Measurements from ENCODE around the gene DTHD1.

DNA sequence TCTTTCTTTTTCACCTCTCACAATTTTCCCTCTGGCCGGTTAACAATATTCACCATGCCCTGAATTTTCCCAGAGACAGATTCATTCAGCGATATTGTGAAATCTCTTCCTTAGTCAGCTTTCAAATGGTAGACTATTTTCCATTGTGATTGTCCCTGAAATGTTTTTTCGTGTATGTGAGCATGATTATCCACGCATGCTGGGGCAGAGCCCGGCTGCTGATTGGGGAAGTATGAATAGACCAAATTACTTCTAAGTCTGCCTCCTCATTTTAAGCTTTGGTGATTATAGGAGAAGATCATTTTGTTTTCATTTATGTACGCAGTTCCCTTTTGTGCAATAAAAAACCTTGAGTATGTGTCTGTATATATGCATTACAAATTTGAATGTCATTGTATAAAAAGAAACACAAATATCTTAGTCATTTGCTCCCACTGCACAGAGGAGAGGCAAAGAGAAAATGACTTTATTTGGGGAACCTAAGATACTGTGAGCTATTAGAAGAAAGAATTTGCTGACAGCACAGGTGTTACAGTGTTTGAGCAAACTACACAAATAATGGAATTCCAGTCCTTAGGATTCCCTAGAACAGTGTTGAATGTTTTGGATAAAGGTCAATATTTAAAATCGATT, 11.3 kb downstream of the DTHD1 start:
- TF ChIP-seq, protein P1, sequence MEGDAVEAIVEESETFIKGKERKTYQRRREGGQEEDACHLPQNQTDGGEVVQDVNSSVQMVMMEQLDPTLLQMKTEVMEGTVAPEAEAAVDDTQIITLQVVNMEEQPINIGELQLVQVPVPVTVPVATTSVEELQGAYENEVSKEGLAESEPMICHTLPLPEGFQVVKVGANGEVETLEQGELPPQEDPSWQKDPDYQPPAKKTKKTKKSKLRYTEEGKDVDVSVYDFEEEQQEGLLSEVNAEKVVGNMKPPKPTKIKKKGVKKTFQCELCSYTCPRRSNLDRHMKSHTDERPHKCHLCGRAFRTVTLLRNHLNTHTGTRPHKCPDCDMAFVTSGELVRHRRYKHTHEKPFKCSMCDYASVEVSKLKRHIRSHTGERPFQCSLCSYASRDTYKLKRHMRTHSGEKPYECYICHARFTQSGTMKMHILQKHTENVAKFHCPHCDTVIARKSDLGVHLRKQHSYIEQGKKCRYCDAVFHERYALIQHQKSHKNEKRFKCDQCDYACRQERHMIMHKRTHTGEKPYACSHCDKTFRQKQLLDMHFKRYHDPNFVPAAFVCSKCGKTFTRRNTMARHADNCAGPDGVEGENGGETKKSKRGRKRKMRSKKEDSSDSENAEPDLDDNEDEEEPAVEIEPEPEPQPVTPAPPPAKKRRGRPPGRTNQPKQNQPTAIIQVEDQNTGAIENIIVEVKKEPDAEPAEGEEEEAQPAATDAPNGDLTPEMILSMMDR (IDR thresholded peaks at IDR 0.05; ENCODE audit: insufficient read depth, low read depth, low read length), result no peak
- no peak for TF ChIP-seq EZH2 (IDR thresholded peaks at IDR 0.05; ENCODE audit: insufficient read depth, low read length)

All from astrocyte (in vitro differentiated cells and primary cell).